NT2/D1 (cell line): ENCODE results near the gene CRY2.

Experiments
- SUZ12 ChIP-seq: IDR thresholded peaks from 2 replicates; pipeline ENCODE4 v1.6.1; 2011; ENCODE audit not compliant: insufficient read length, insufficient read depth; ENCODE audit errors: extremely low read depth
- YY1 ChIP-seq: IDR thresholded peaks from 2 replicates; pipeline ENCODE4 v1.6.1; 2011; ENCODE audit not compliant: insufficient read length, insufficient read depth
- ZNF274 ChIP-seq: IDR thresholded peaks from 2 replicates; pipeline ENCODE4 v1.6.1; 2011; ENCODE audit warnings: mild to moderate bottlenecking, low read depth, low read length

GRCh38 chr11:45858751-45859398 is 11.6 kb downstream of the CRY2 start:
- TF ChIP-seq YY1: no peak
- no peak for TF ChIP-seq SUZ12
- TF ChIP-seq ZNF274: no peak
